Ovary (tissue), 9 donors: ENCODE data around the gene HTRA3. TPM values are rescaled to one million over a fixed set of nuclear protein-coding genes. Genes with fewer than 3 reads are reported as not detected.

Experiments
- DNase-seq, 5 donors: peaks; one replicate each; pipeline ENCODE4 v3.0.0-alpha.2; 2019 to 2020
- H3K27ac ChIP-seq, 2 donors: fragments of 200-600 bp; one replicate each; pipeline versions ENCODE4 v1.5.1 to v1.8.0; 2019 to 2022
- H3K27me3 ChIP-seq: fragments of 200-600 bp; one replicate; pipeline ENCODE4 v1.8.0; 2022
- H3K36me3 ChIP-seq: fragments of 200-600 bp; sonication (generic); one replicate; pipeline ENCODE4 v1.5.1; 2019
- H3K4me1 ChIP-seq: one replicate; pipeline ENCODE4 v1.8.1; 2013; ENCODE audit warnings: mild to moderate bottlenecking, moderate library complexity; ENCODE audit not compliant: insufficient read depth
- H3K4me3 ChIP-seq: fragments of 200-600 bp; sonication (generic); one replicate; pipeline ENCODE4 v1.5.1; 2017
- H3K9me3 ChIP-seq, 2 donors: fragments of 200-600 bp in 1 of 2; sonication (generic) in 1 of 2; one replicate each; pipeline versions ENCODE4 v1.5.1 to v1.8.1; 2013 to 2019; ENCODE audit warnings: mild to moderate bottlenecking in 1 of 2, moderate library complexity in 1 of 2
- EP300 ChIP-seq: sonication (generic); formaldehyde crosslinking; IDR thresholded peaks from one replicate; pipeline ENCODE4 v1.6.1; 2017; ENCODE audit warnings: antibody characterized with exemption
- POLR2A ChIP-seq: fragments of 450-650 bp; IDR thresholded peaks from one replicate; pipeline ENCODE4 v1.6.1; 2017; ENCODE audit warnings: antibody characterized with exemption, mild to moderate bottlenecking, moderate library complexity
- WGBS, 3 donors: extraction: QIAGEN DNeasy Blood & Tissue Kit in 1 of 3; methylation state at CpG; one replicate each; pipeline versions ENCODE4 v1.1.5 to v1.1.7; 2013 to 2017; 5-methylcytosine and 5-hydroxymethylcytosine counted together
- intact Hi-C, 4 donors: fragments of 100-400 bp; cut with DNase I; formaldehyde crosslinking; loops; one replicate each; pipeline versions ENCODE4 v1.11.0 to v1.15.1; 2022 to 2023
- polyA plus RNA-seq, 2 donors: library from polyadenylated mRNA; stranded (reverse); fragments of 200-250 nt in 1 of 2; fragments of 350-450 nt in 1 of 2; fragmentation: Illumina TruSeq in 1 of 2; extraction: RNeasy Lipid Tissue Mini Kit (QIAGEN cat#74804) in 1 of 2; gene quantifications; one replicate each; pipeline ENCODE4 v1.2.3, GENCODE V29; 2013 to 2014
- total RNA-seq, 7 donors: library from RNA; depleted of rRNA in 2 of 7; stranded (reverse); fragments of >200 nt in 2 of 7; fragmentation: NEBNext Ultra II Directional in 3 of 7; extraction: Animal tissue kit (Norgen Biotek cat#: 25700) in 3 of 7; gene quantifications; one replicate each; pipeline versions ENCODE4 v1.1.0 to v1.2.4, GENCODE V29; 2016 to 2023
- TF ChIP-seq, protein P1 (sequence below), 3 donors: fragments of 450-650 bp in 2 of 3; fragments of 200-600 bp in 1 of 3; IDR thresholded peaks; one replicate each; pipeline versions ENCODE4 v1.5.1 to v1.8.0; 2016 to 2022; ENCODE audit warnings: antibody characterized with exemption in 3 of 3, mild to moderate bottlenecking in 1 of 3
- donor health status: DM: no; HTN: no; CAD: no; lungs with moderate emphysema.
- donor health status: DM: no; HTN: no; CAD: no.
- donor health status: Bipolar disorder and iron deficiency.
- donor health status: DM: yes; HTN: yes; CAD: no.
- donor health status: DM: no; HTN: no; CAD: no.
- donor health status: DM: yes; HTN: yes; CAD: no.

Gene HTRA3
- total and polyA plus RNA-seq, 9 donors = 36.2 to 163 (median 64.7) TPM

DNA sequence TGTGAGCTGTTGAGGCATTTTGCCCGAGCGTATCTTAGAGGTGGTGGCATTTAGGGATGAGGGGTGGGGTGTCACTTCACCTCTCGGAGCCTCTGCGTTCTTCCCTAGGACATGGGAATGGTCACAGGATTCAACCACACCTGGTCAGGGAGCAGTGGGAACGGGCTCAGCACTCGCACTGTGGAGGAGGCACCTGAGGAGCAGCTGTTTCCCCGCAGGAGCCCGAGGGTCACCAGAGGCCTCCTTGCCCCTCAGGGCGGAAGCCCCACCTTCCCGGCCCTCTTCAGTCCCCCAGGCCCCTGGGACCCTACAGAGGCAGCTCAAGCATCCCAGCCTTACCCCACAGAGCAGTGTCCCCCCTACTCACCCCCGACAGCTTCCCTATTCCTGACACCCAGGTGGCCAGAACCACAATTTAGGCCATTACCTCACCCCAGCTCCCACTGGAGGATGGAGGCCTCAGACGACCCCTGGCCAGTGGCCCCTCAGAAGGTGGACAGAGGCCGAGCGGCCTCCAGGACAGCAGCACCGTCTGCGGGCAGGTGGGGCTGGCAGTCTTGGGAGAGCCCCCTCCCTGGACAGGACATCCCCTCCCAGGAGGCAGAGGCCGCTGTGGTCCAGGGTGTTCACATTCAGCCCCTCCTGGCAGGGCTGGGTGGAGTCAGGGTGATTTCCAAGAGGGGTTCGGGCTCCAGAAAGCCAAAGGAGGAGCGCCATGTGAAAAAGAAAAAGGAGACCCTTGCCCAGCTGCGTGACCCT lies 4.2 kb upstream of the HTRA3 start:
- no peaks in the 10 kb centered on the region for H3K36me3 ChIP-seq
- no peak overlapping the region for H3K4me3 ChIP-seq
- peak in 3 of 5 donors; percentile 23 to 39 (median 23) for DNase-seq
- no peak for TF ChIP-seq EP300
- TF ChIP-seq, protein P1, sequence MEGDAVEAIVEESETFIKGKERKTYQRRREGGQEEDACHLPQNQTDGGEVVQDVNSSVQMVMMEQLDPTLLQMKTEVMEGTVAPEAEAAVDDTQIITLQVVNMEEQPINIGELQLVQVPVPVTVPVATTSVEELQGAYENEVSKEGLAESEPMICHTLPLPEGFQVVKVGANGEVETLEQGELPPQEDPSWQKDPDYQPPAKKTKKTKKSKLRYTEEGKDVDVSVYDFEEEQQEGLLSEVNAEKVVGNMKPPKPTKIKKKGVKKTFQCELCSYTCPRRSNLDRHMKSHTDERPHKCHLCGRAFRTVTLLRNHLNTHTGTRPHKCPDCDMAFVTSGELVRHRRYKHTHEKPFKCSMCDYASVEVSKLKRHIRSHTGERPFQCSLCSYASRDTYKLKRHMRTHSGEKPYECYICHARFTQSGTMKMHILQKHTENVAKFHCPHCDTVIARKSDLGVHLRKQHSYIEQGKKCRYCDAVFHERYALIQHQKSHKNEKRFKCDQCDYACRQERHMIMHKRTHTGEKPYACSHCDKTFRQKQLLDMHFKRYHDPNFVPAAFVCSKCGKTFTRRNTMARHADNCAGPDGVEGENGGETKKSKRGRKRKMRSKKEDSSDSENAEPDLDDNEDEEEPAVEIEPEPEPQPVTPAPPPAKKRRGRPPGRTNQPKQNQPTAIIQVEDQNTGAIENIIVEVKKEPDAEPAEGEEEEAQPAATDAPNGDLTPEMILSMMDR (IDR thresholded peaks at IDR 0.05) = no peak
- TF ChIP-seq POLR2A = no peak
- H3K27me3 ChIP-seq = no peaks in the 10 kb centered on the region
- 90 to 91% (median 91%) methylated on average over 18 to 20 of the region's 20 CpGs for WGBS, 3 donors
- no peak overlapping the region for H3K27ac ChIP-seq
- H3K4me1 ChIP-seq = peaks cover 11% of the 10 kb centered on the region
- intact Hi-C loops = loop anchor here in 1 of 4 donors (10.0 kb wide), 1 partner anchor 49 kb away; no protein-coding TSS in a partner anchor
- H3K9me3 ChIP-seq = no peaks in the 10 kb centered on the region

DNA sequence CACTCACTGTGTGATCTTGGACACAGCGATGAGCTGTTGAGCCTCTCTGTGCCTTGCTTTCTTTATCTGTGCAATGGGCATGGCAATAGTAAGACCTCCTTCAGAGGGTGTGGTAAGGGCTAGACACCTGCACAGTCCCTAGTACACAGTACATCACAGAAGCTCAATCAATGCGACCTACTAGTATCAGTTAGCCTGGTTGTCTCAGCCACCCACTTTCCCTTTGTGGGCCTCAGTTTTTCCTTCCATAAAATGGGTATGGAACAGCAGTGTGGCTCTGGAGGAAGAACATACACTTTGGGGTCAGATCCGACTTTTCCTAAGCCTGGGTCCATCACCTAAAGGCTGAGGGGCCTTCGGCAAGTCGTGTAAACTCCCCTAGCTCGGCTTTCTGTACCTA lies 3.5 kb upstream of the HTRA3 start:
- no peaks in the 10 kb centered on the region for H3K9me3 ChIP-seq
- no peaks in the 10 kb centered on the region for H3K36me3 ChIP-seq
- peak overlapping the region in 1 of 2 donors; percentile 41 for H3K27ac ChIP-seq
- intact Hi-C loops = loop anchor here in 2 of 4 donors (2.0 to 10.0 kb wide), 2 partner anchors 21 to 49 kb away; no protein-coding TSS in a partner anchor
- TF ChIP-seq POLR2A (no peak), EP300 (no peak)
- TF ChIP-seq, protein P1 (IDR thresholded peaks at IDR 0.05) = no peak
- H3K4me1 ChIP-seq = peaks cover 11% of the 10 kb centered on the region
- no peaks in the 10 kb centered on the region for H3K27me3 ChIP-seq
- whole genome bisulfite sequencing, 3 donors = 94 to 97% (median 94%) methylated on average over 6 of the region's 6 CpGs
- H3K4me3 ChIP-seq = no peak overlapping the region
- DNase-seq = no peak

DNA sequence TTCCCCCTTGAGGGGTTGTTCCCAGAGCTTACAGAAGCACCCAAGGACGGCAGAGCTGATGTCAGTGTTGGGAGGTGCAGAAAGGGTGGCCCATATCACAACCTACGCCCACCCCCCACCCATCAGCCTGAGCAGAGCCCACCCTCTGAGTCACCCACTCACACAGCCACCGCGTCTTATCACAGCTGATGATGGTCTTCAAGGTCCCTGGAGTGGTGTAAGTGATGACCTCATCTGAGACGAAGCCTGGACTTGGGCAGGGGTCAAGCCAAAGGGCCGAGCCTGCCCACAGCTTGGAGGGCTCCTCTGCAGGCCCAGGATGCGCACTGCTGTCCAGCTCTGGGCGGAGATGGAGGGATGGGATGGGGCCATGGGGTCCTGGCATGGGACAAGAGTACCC lies 3.0 kb upstream of the HTRA3 start:
- peaks cover 13% of the 10 kb centered on the region for H3K4me1 ChIP-seq
- peak in 3 of 5 donors; percentile 42 to 57 (median 50) for DNase-seq
- peak overlapping the region in 1 of 2 donors; percentile 41 for H3K27ac ChIP-seq
- no peaks in the 10 kb centered on the region for H3K27me3 ChIP-seq
- no peaks in the 10 kb centered on the region for H3K9me3 ChIP-seq
- intact Hi-C loops = loop anchor here in 2 of 4 donors (2.0 to 10.0 kb wide), 2 partner anchors 22 to 48 kb away; no protein-coding TSS in a partner anchor
- TF ChIP-seq, protein P1 (IDR thresholded peaks at IDR 0.05) = no peak
- TF ChIP-seq EP300 (no peak), POLR2A (no peak)
- no peak overlapping the region for H3K4me3 ChIP-seq
- 64 to 71% (median 68%) methylated on average over 8 of the region's 8 CpGs for WGBS, 3 donors
- H3K36me3 ChIP-seq = no peaks in the 10 kb centered on the region

DNA sequence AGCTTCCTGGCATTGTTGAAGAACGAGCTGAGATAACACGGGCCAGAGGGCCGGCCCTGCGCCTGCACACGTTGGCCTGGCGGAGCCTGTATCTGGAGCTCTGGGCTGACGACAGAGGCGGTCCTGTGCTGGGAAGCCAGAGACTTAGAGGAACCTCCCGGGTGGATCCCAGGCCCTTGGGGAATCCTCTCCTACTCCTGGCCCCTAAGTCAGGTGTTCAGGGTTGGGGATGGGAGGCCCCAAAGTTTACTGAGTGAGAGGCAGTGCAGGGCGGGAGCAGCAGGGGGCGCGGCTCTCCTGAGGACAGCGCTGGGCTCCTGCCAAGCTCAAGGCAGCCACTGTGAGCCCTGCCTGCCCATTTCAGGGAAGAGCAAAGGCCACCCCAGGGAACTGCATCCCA lies 2.5 kb upstream of the HTRA3 start:
- H3K9me3 ChIP-seq = no peaks in the 10 kb centered on the region
- WGBS, 3 donors = 11 to 13% (median 12%) methylated on average over 13 of the region's 13 CpGs
- DNase-seq = peak; percentile 75 to 88 (median 85)
- H3K36me3 ChIP-seq = no peaks in the 10 kb centered on the region
- peaks cover 18% of the 10 kb centered on the region for H3K4me1 ChIP-seq
- intact Hi-C loops = loop anchor here in 3 of 4 donors (1.0 to 10.0 kb wide), 3 partner anchors 22 to 48 kb away; no protein-coding TSS in a partner anchor
- H3K27ac ChIP-seq = peak overlapping the region; percentile 38 to 41
- no peak overlapping the region for H3K4me3 ChIP-seq
- no peaks in the 10 kb centered on the region for H3K27me3 ChIP-seq
- TF ChIP-seq EP300 (no peak), POLR2A (no peak)
- TF ChIP-seq, protein P1 (IDR thresholded peaks at IDR 0.05) = peak; percentile 38 to 79 (median 61)
